Loucy (cell line): ENCODE measurements around the gene OR6J1.

Experiments used
- H2AFZ ChIP-seq: fragments of 200-600 bp; sonication (generic); 2 replicates; pipeline ENCODE4 v1.6.0; 2016; ENCODE audit warnings: antibody characterized with exemption, mild to moderate bottlenecking, low read length, moderate library complexity
- H3F3A ChIP-seq: fragments of 200-600 bp; 2 replicates; pipeline ENCODE4 v1.6.0; 2016; ENCODE audit warnings: antibody characterized with exemption, low read depth, mild to moderate bottlenecking
- H3K27me3 ChIP-seq: fragments of 200-600 bp; sonication (generic); 2 replicates; pipeline ENCODE4 v1.6.1; 2014; ENCODE audit warnings: low read length, mild to moderate bottlenecking; ENCODE audit not compliant: insufficient read depth, poor library complexity, severe bottlenecking
- H3K36me3 ChIP-seq: fragments of 200-600 bp; sonication (generic); 2 replicates; pipeline ENCODE4 v1.6.1; 2016; ENCODE audit warnings: low read length; ENCODE audit not compliant: insufficient read depth
- H3K4me1 ChIP-seq: fragments of 200-600 bp; sonication (generic); 2 replicates; pipeline ENCODE4 v1.5.1; 2014; ENCODE audit warnings: low read length, mild to moderate bottlenecking; ENCODE audit not compliant: insufficient read depth, poor library complexity, severe bottlenecking
- H3K4me2 ChIP-seq: fragments of 200-600 bp; sonication (generic); 2 replicates; pipeline ENCODE4 v1.6.0; 2014; ENCODE audit warnings: antibody characterized with exemption, low read length, low read depth, mild to moderate bottlenecking; ENCODE audit not compliant: poor library complexity, severe bottlenecking
- H3K4me3 ChIP-seq: fragments of 200-600 bp; sonication (generic); 2 replicates; pipeline ENCODE4 v1.5.1; 2014; ENCODE audit warnings: low read length, mild to moderate bottlenecking, mixed read lengths; ENCODE audit not compliant: poor library complexity, severe bottlenecking
- H3K79me2 ChIP-seq: fragments of 200-600 bp; sonication (generic); 2 replicates; pipeline ENCODE4 v1.6.1; 2014; ENCODE audit warnings: low read length; ENCODE audit not compliant: insufficient read depth
- H3K9ac ChIP-seq: fragments of 200-600 bp; sonication (generic); 2 replicates; pipeline ENCODE4 v1.6.0; 2014; ENCODE audit warnings: mild to moderate bottlenecking, low read depth, low read length, moderate library complexity; ENCODE audit not compliant: poor library complexity, severe bottlenecking
- H3K9me2 ChIP-seq: fragments of 200-600 bp; sonication (generic); replicated peaks from 2 replicates; pipeline ENCODE4 v1.6.1; 2016; ENCODE audit warnings: low read depth, low read length, mixed read lengths
- H3K9me3 ChIP-seq: fragments of 200-600 bp; sonication (generic); 2 replicates; pipeline ENCODE4 v1.6.1; 2014; ENCODE audit warnings: mild to moderate bottlenecking, antibody characterized with exemption, low read length, low read depth; ENCODE audit not compliant: insufficient read depth
- H4K20me1 ChIP-seq: fragments of 200-600 bp; sonication (generic); 2 replicates; pipeline ENCODE4 v1.6.0; 2014; ENCODE audit warnings: antibody characterized with exemption, low read length, mild to moderate bottlenecking; ENCODE audit not compliant: insufficient read depth, poor library complexity, severe bottlenecking
- EZH2phosphoT487 ChIP-seq: fragments of 200-600 bp; IDR thresholded peaks from 2 replicates; pipeline ENCODE4 v1.6.1; 2018; ENCODE audit warnings: antibody characterized with exemption, mild to moderate bottlenecking, moderate library complexity, borderline replicate concordance
- TF ChIP-seq, protein P1 (sequence below): fragments of 200-600 bp; sonication (generic); conservative IDR thresholded peaks from 2 replicates; pipeline ENCODE4 v1.5.1; 2014; ENCODE audit warnings: mild to moderate bottlenecking, antibody characterized with exemption, low read length

OR6J1 gene

DNA sequence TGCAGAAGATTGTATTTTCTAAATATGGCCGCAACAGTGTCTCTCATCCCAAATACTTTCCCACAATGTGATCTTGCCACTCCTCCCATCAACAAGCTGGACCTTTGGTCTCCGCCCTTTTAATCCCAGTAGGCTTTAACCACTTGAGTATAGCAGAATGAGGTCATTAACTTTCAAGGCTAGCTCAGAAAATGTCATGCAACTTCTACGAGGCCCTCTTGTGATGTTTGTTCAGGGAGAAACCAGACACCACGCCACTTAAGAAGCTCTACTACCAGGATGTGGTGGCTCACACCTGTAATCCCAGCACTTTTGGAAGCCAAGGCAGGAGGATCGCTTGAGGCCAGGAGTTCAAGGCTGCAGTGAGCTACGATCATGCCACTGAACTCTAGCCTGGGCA is 20.1 kb upstream of the OR6J1 start:
- Histone ChIP-seq H3F3A (no peaks in the 10 kb centered on the region), H3K9me2 (no peaks in the 10 kb centered on the region), H2AFZ (no peak overlapping the region), H3K4me3 (no peak overlapping the region), H3K4me1 (no peaks in the 10 kb centered on the region), H3K4me2 (no peak overlapping the region), H3K9ac (no peak overlapping the region), H4K20me1 (no peaks in the 10 kb centered on the region), H3K79me2 (no peaks in the 10 kb centered on the region), H3K36me3 (no peaks in the 10 kb centered on the region), H3K9me3 (no peaks in the 10 kb centered on the region), H3K27me3 (peaks cover 9% of the 10 kb centered on the region)
- TF ChIP-seq, protein P1, sequence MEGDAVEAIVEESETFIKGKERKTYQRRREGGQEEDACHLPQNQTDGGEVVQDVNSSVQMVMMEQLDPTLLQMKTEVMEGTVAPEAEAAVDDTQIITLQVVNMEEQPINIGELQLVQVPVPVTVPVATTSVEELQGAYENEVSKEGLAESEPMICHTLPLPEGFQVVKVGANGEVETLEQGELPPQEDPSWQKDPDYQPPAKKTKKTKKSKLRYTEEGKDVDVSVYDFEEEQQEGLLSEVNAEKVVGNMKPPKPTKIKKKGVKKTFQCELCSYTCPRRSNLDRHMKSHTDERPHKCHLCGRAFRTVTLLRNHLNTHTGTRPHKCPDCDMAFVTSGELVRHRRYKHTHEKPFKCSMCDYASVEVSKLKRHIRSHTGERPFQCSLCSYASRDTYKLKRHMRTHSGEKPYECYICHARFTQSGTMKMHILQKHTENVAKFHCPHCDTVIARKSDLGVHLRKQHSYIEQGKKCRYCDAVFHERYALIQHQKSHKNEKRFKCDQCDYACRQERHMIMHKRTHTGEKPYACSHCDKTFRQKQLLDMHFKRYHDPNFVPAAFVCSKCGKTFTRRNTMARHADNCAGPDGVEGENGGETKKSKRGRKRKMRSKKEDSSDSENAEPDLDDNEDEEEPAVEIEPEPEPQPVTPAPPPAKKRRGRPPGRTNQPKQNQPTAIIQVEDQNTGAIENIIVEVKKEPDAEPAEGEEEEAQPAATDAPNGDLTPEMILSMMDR: no peak
- TF ChIP-seq EZH2phosphoT487: no peak

DNA sequence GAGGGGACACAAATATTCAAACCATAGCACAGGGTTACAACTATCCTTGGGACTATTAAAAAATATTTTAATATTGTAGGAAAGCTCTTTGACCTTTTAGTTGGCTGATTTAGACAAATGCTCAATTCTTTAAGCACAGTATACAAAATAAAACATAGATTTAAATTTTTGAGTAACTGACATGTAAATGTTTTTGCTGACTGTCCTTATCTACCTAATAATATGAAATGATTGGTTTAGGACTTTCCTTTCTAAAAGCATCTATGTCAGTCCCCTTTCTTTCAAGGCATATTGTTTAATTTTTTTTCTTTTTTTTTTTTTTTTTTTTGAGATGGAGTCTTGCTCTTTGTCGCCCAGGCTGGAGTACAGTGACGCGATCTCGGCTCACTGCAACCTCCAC is 16.5 kb upstream of the OR6J1 start:
- TF ChIP-seq, protein P1: no peak

DNA sequence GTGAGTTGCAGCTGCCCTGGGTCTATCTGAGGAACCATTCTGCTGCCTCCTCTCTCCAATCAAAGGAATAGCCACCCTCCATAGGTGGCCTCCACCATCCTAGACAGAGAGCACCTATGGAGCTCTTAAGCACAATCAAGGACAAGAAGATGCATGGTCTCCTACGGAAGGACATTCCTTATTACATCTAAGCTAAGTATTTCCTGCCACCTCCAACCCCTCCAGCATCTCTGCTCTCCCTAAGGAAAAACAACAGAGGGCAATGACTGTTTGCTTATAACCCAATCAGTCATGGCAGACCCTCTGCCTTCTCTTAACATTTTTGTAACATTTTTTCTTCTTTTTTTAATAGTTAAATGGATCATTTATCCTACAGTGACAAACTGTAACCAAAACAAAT is 14.8 kb upstream of the OR6J1 start:
- Histone ChIP-seq H3F3A (no peaks in the 10 kb centered on the region), H3K79me2 (no peaks in the 10 kb centered on the region), H3K36me3 (no peaks in the 10 kb centered on the region), H4K20me1 (no peaks in the 10 kb centered on the region), H3K9ac (no peak overlapping the region), H3K4me3 (no peak overlapping the region), H3K4me1 (no peaks in the 10 kb centered on the region), H3K9me3 (no peaks in the 10 kb centered on the region), H2AFZ (no peak overlapping the region), H3K4me2 (no peak overlapping the region), H3K27me3 (no peaks in the 10 kb centered on the region), H3K9me2 (no peaks in the 10 kb centered on the region)
- TF ChIP-seq, protein P1: no peak
- TF ChIP-seq EZH2phosphoT487: no peak

More for the DNA sequence above, 16.5 kb upstream of the OR6J1 start:
- H4K20me1 ChIP-seq: no peaks in the 10 kb centered on the region
- H3K4me2 ChIP-seq: no peak overlapping the region
- H3K9me3 ChIP-seq: no peaks in the 10 kb centered on the region
- no peaks in the 10 kb centered on the region for H3K9me2 ChIP-seq
- H3K4me1 ChIP-seq: no peaks in the 10 kb centered on the region
- no peaks in the 10 kb centered on the region for H3K79me2 ChIP-seq
- H3K4me3 ChIP-seq: no peak overlapping the region
- H3K9ac ChIP-seq: no peak overlapping the region
- H3K27me3 ChIP-seq: no peaks in the 10 kb centered on the region
- H3K36me3 ChIP-seq: no peaks in the 10 kb centered on the region
- no peak overlapping the region for H2AFZ ChIP-seq
- no peaks in the 10 kb centered on the region for H3F3A ChIP-seq
